GM10248 (cell line): ENCODE data around the gene TRABD.
"Not testable (repeated sequence)": the region's sequence is repeated elsewhere in the genome, so short reads cannot be mapped to it uniquely, and the experiment has no call there.

Experiments
- CTCF ChIA-PET: fragments of 300-600 bp; sonication (Branson Sonifier 250); formaldehyde crosslinking; extraction: SDS; loops from one replicate; lab custom pipeline; 2021; ENCODE audit warnings: antibody characterized with exemption; lab: Yijun Ruan, JAX
- POLR2A ChIA-PET: fragments of 350-650 bp; sonication (Branson Sonifier 250); formaldehyde crosslinking; extraction: SDS; loops from one replicate; lab custom pipeline; 2020; ENCODE audit warnings: antibody characterized with exemption; lab: Yijun Ruan, JAX
- DNase-seq: peaks from one replicate; pipeline ENCODE4 v3.0.0; 2012; ENCODE audit errors: extremely low spot score
- TF ChIP-seq, protein P1 (sequence below): IDR thresholded peaks from 2 replicates; pipeline ENCODE4 v1.5.1; 2012; ENCODE audit warnings: mild to moderate bottlenecking, low read depth; ENCODE audit errors: extremely low read depth, missing control alignments, control extremely low read depth

The TRABD gene

GRCh38 chr22:50165436-50166123, 20.1 kb upstream of the TRABD start:
- TF ChIP-seq, protein P1, sequence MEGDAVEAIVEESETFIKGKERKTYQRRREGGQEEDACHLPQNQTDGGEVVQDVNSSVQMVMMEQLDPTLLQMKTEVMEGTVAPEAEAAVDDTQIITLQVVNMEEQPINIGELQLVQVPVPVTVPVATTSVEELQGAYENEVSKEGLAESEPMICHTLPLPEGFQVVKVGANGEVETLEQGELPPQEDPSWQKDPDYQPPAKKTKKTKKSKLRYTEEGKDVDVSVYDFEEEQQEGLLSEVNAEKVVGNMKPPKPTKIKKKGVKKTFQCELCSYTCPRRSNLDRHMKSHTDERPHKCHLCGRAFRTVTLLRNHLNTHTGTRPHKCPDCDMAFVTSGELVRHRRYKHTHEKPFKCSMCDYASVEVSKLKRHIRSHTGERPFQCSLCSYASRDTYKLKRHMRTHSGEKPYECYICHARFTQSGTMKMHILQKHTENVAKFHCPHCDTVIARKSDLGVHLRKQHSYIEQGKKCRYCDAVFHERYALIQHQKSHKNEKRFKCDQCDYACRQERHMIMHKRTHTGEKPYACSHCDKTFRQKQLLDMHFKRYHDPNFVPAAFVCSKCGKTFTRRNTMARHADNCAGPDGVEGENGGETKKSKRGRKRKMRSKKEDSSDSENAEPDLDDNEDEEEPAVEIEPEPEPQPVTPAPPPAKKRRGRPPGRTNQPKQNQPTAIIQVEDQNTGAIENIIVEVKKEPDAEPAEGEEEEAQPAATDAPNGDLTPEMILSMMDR: no peak
- no peak for DNase-seq
- POLR2A ChIA-PET: no interaction called here
- CTCF ChIA-PET: interaction anchor here (1.5 kb wide), 2 partner anchors 17 to 25 kb away, joined by 4 to 5 read pairs; no protein-coding TSS in a partner anchor

DNA sequence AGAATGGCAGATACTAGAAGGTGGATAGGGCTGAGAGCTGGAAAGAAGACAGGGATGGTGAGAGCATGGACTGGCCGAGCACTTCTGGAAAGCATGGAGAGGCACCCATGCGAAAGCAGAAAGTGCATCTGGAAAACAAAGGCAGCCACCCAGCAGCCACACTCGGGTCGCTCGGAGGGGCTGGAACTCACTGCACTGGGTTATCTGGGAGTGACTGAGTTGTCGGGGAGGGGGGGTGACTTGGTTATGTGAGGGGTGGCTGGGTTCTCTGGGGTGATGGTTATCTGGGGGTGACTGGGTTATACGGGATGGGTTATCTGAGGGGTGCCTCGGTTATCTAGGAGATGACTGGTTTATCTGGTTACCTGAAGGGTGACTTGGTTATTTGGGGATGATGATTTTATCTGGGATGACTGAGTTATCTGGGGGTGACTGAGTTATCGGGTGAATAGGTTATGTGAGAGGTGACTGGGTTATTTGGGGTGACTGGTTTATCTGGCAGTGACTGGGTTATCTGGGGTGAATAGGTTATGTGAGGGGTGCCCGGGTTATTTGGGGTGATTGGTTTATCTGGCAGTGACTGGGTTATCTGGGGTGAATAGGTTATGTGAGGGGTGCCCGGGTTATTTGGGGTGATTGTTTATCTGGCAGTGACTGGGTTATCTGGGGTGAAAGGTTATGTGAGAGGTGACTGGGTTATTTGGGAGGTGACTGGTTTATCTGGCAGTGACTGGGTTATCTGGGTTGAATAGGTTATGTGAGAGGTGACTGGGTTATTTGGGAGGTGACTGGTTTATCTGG, 17.8 kb upstream of the TRABD start:
- DNase-seq: no peak
- TF ChIP-seq, protein P1: no peak
- CTCF ChIA-PET: interaction anchor here (0.9 kb wide), 1 partner anchor 19 kb away, joined by 3 read pairs; no protein-coding TSS in a partner anchor
- POLR2A ChIA-PET: no interaction called here

DNA sequence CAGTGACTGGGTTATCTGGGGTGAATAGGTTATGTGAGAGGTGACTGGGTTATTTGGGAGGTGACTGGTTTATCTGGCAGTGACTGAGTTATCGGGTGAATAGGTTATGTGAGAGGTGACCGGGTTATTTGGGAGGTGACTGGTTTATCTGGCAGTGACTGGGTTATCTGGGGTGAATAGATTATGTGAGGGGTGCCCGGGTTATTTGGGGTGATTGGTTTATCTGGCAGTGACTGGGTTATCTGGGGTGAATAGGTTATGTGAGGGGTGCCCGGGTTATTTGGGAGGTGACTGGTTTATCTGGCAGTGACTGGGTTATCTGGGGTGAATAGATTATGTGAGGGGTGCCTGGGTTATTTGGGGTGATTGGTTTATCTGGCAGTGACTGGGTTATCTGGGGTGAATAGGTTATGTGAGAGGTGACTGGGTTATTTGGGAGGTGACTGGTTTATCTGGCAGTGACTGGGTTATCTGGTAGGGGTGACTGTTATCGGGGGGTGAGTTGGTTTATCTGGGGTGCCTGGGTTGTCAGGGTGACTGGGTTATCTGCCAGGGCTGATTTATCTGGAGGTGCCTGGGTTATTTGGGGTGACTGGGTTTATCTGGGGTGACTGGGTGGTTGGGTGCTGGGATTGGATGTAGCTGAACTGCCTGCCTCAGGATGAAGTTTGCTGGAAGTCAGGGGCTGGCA, 17.1 kb upstream of the TRABD start:
- DNase-seq, CTCF ChIA-PET: not testable (repeated sequence)
- POLR2A ChIA-PET: interaction anchor here (0.6 kb wide), 1 partner anchor 47 kb away, joined by 3 read pairs; no protein-coding TSS in a partner anchor

GRCh38 chr22:50169181-50169759, 16.4 kb upstream of the TRABD start:
- TF ChIP-seq, protein P1: no peak
- no peak for DNase-seq
- CTCF ChIA-PET: no interaction called here
- POLR2A ChIA-PET: interaction anchor here (0.6 kb wide), 1 partner anchor 46 kb away, joined by 3 read pairs; no protein-coding TSS in a partner anchor

DNA sequence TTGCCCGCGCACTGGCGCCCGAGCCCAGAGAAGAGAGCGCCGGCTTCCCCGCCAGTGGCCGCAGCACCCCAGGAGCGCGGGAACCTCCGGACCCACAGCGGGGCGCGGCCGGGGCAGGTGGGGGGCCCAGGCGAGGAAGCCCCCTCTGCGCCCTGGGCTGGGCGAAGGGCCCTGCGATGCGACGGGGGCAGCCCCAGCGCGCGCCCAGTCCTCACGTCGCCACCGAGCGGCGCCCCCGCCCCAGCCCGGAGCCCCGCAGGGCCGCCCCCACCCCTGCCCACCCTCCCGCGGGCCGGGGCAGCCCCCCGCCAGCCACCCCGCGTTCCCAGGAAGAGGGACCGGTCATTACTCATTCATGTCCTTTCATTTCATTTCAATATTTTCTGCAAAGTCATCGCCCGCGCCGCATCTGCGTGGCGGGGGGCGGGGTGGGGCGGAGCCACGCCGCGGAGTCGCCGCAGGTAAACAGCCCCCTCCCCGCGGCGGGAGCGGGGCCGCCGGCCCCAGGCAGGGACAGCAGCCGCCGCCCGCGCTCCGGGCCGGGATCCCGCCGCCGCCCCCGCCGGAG, 15.9 kb upstream of the TRABD start:
- CTCF ChIA-PET: no interaction called here
- TF ChIP-seq, protein P1: peak; percentile 9
- POLR2A ChIA-PET: no interaction called here
- DNase-seq: peak; percentile 64

DNA sequence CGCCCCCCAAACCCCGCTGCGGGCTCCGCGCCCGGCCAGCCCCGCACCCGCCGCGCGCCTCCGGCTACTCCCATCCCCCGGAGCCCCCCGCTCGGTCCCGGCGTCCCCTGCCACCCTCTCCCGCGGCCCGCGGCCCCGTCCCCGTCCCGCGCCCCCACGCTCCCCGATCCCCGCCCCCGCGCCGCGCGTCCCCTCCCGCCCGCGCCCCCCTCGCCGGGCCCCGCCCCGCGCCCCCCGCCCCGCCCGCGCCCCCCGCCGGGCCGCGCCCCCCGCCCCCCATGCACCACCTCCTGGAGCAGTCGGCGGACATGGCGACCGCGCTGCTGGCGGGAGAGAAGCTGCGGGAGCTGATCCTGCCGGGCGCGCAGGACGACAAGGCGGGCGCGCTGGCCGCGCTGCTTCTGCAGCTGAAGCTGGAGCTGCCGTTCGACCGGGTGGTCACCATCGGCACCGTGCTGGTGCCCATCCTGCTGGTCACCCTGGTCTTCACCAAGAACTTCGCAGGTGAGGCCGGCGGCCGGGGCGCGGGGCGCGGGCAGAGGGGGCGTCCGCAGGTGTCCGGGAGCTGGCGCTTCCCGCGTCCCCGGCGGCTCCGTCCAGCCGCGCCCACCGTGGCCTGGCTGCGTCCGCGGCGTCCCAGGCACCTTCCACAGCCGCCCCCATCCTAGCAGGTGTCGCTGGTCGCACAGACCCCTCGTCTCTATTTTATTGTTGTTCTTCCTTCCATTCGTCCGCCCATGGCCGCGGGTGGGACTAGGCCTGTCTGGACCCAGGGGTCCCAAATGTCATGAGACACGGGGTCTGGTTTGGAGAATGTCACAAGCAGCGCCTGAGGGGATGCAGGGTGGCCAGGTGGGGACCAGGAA, 15.0 kb upstream of the TRABD start, which contains the start of gene PANX2:
Gene PANX2, plus strand, starts transcription at position 279 of the 866 bp plus-strand sequence. Its CDS starts 0 bp downstream, at position 279.
- POLR2A ChIA-PET: no interaction called here
- TF ChIP-seq, protein P1: no peak
- CTCF ChIA-PET: interaction anchor here (1.6 kb wide), 1 partner anchor 17 kb away, joined by 4 read pairs; no protein-coding TSS in a partner anchor
- no peak for DNase-seq
